BE2C (cell line): ENCODE measurements around the gene TNS4.

Experiments used
- DNase-seq: peaks from one replicate; pipeline ENCODE4 v3.0.0-alpha.2; 2020
- H3K27me3 ChIP-seq: fragments of 250-450 bp; sonication (Bioruptor Pico); 2 replicates; pipeline ENCODE4 v1.5.1; 2020; ENCODE audit warnings: mild to moderate bottlenecking
- H3K36me3 ChIP-seq: fragments of 250-450 bp; sonication (Bioruptor Pico); 2 replicates; pipeline ENCODE4 v1.5.1; 2020; ENCODE audit warnings: mild to moderate bottlenecking
- H3K4me1 ChIP-seq: fragments of 250-450 bp; sonication (Bioruptor Pico); 2 replicates; pipeline ENCODE4 v1.5.1; 2020
- H3K4me3 ChIP-seq: 2 replicates; pipeline ENCODE4 v1.5.1; 2011; ENCODE audit warnings: low read depth, low read length
- H3K9me3 ChIP-seq: fragments of 250-450 bp; sonication (Bioruptor Pico); 2 replicates; pipeline ENCODE4 v1.5.1; 2020
- CTCF ChIP-seq: IDR thresholded peaks from 2 replicates; pipeline ENCODE4 v1.5.1; 2012; ENCODE audit warnings: mild to moderate bottlenecking, low read depth, low read length

TNS4 gene

GRCh38 chr17:40509626-40510327 is 8.4 kb upstream of the TNS4 start:
- H3K4me1 ChIP-seq: no peaks in the 10 kb centered on the region
- no peaks in the 10 kb centered on the region for H3K27me3 ChIP-seq
- no peaks in the 10 kb centered on the region for H3K36me3 ChIP-seq
- no peak for TF ChIP-seq CTCF
- no peak for DNase-seq
- H3K4me3 ChIP-seq: no peak overlapping the region
- no peaks in the 10 kb centered on the region for H3K9me3 ChIP-seq

GRCh38 chr17:40506786-40507185 is 5.4 kb upstream of the TNS4 start:
- no peak for TF ChIP-seq CTCF
- H3K9me3 ChIP-seq: no peaks in the 10 kb centered on the region
- no peak for DNase-seq
- H3K4me1 ChIP-seq: no peaks in the 10 kb centered on the region
- H3K36me3 ChIP-seq: no peaks in the 10 kb centered on the region
- H3K27me3 ChIP-seq: no peaks in the 10 kb centered on the region
- no peak overlapping the region for H3K4me3 ChIP-seq

GRCh38 chr17:40503154-40503553 is 1.7 kb upstream of the TNS4 start:
- no peaks in the 10 kb centered on the region for H3K27me3 ChIP-seq
- TF ChIP-seq CTCF: no peak
- no peak overlapping the region for H3K4me3 ChIP-seq
- H3K4me1 ChIP-seq: peaks cover 8% of the 10 kb centered on the region; the same call in 1 of the 2 replicates
- no peaks in the 10 kb centered on the region for H3K9me3 ChIP-seq
- H3K36me3 ChIP-seq: no peaks in the 10 kb centered on the region
- no peak for DNase-seq

GRCh38 chr17:40502716-40503115 is 1.3 kb upstream of the TNS4 start:
- Histone ChIP-seq H3K4me3 (no peak overlapping the region), H3K27me3 (no peaks in the 10 kb centered on the region), H3K36me3 (no peaks in the 10 kb centered on the region), H3K4me1 (peaks cover 8% of the 10 kb centered on the region; the same call in 1 of the 2 replicates), H3K9me3 (no peaks in the 10 kb centered on the region)
- DNase-seq: no peak
- no peak for TF ChIP-seq CTCF

GRCh38 chr17:40500709-40501108 is 714 bp downstream of the TNS4 start:
- no peak for TF ChIP-seq CTCF
- no peaks in the 10 kb centered on the region for H3K27me3 ChIP-seq
- no peaks in the 10 kb centered on the region for H3K9me3 ChIP-seq
- DNase-seq: no peak
- no peaks in the 10 kb centered on the region for H3K36me3 ChIP-seq
- H3K4me1 ChIP-seq: peaks cover 8% of the 10 kb centered on the region; the same call in 1 of the 2 replicates
- no peak overlapping the region for H3K4me3 ChIP-seq

- TF ChIP-seq CTCF: no peak
- DNase-seq: no peak
- no peaks in the 10 kb centered on the region for H3K27me3 ChIP-seq
- no peak overlapping the region for H3K4me3 ChIP-seq
- no peaks in the 10 kb centered on the region for H3K9me3 ChIP-seq
- H3K36me3 ChIP-seq: no peaks in the 10 kb centered on the region
- H3K4me1 ChIP-seq: peaks cover 8% of the 10 kb centered on the region; the same call in 1 of the 2 replicates
Measured at GRCh38 chr17:40500190-40500589, 1.2 kb downstream of the TNS4 start.
